K562 (cell line): Measurements from ENCODE around the gene HNRNPD. TPM values are rescaled to one million over a fixed set of nuclear protein-coding genes. Genes with fewer than 3 reads are reported as not detected.

Experiments
- ARID1B ChIP-seq: fragments of 450-650 bp; IDR thresholded peaks from 2 replicates; pipeline ENCODE4 v1.6.1; 2016; ENCODE audit warnings: antibody characterized with exemption, mild to moderate bottlenecking, inconsistent platforms
- BRF1 ChIP-seq: IDR thresholded peaks from 3 replicates; pipeline ENCODE4 v1.6.1; 2011; ENCODE audit warnings: borderline replicate concordance, mild to moderate bottlenecking; ENCODE audit not compliant: insufficient read length; ENCODE audit errors: extremely low read depth
- CREB1 ChIP-seq, 2 experiments: sonication (generic) in 1 of 2; formaldehyde crosslinking in 1 of 2; IDR thresholded peaks; 2 replicates each; pipeline versions ENCODE4 v1.6.1 to v1.8.0; 2012 to 2022; ENCODE audit warnings: inconsistent platforms in 1 of 2, mild to moderate bottlenecking in 1 of 2, missing genetic modification reagents in 1 of 2, moderate library complexity in 1 of 2
- CTBP1 ChIP-seq: fragments of 450-650 bp; IDR thresholded peaks from 2 replicates; pipeline ENCODE4 v1.6.1; 2016; ENCODE audit warnings: borderline replicate concordance
- CUX1 ChIP-seq: fragments of 200-800 bp; sonication (Bioruptor generic); IDR thresholded peaks from 2 replicates; pipeline ENCODE4 v1.6.1; 2016; ENCODE audit warnings: missing genetic modification characterization, missing compliant biosample characterization
- DACH1 ChIP-seq: fragments of 450-650 bp; IDR thresholded peaks from 2 replicates; pipeline ENCODE4 v1.6.1; 2018; ENCODE audit not compliant: partially characterized antibody
- ELK3 ChIP-seq: fragments of 450-650 bp; formaldehyde crosslinking; IDR thresholded peaks from 2 replicates; pipeline ENCODE4 v1.4.0; 2020; ENCODE audit warnings: mild to moderate bottlenecking
- ETV1 ChIP-seq: fragments of 450-650 bp; conservative IDR thresholded peaks from 2 replicates; pipeline ENCODE4 v1.6.1; 2016; ENCODE audit warnings: missing genetic modification characterization, control low read depth, low read depth, missing compliant biosample characterization
- ETV6 ChIP-seq, 3 experiments: fragments of 150-350 bp in 1 of 3; sonication (generic) in 1 of 3; formaldehyde crosslinking in 1 of 3; IDR thresholded peaks; 2 replicates each; pipeline versions ENCODE4 v1.6.1 to v1.8.0; 2014 to 2022; ENCODE audit warnings: borderline replicate concordance in 2 of 3, low read depth in 2 of 3, antibody characterized with exemption in 1 of 3, low read length in 1 of 3, mild to moderate bottlenecking in 1 of 3, missing genetic modification reagents in 1 of 3
- NCOA2 ChIP-seq, 2 experiments: fragments of 450-650 bp; IDR thresholded peaks; 2 replicates each; pipeline ENCODE4 v1.6.1; 2018; ENCODE audit warnings: mild to moderate bottlenecking in 2 of 2, moderate library complexity in 1 of 2; ENCODE audit not compliant: partially characterized antibody in 2 of 2
- NFIX ChIP-seq: fragments of 250-450 bp; sonication (Bioruptor Pico); IDR thresholded peaks from 2 replicates; pipeline ENCODE4 v1.4.0; 2020; ENCODE audit warnings: low read depth, mild to moderate bottlenecking, moderate library complexity
- NR2C1 ChIP-seq, 2 experiments: fragments of 450-650 bp; IDR thresholded peaks; 2 replicates each; pipeline ENCODE4 v1.6.1; 2017; ENCODE audit warnings: mild to moderate bottlenecking in 2 of 2, antibody characterized with exemption in 1 of 2, inconsistent platforms in 1 of 2, missing compliant biosample characterization in 1 of 2, missing genetic modification characterization in 1 of 2
- RCOR1 ChIP-seq, 2 experiments: IDR thresholded peaks; 2 replicates each; pipeline ENCODE4 v1.6.1; 2012; ENCODE audit warnings: low read depth in 2 of 2, low read length in 2 of 2, borderline replicate concordance in 1 of 2, improper control_type of control experiment in 1 of 2
- SMARCA5 ChIP-seq: fragments of 450-650 bp; IDR thresholded peaks from 2 replicates; pipeline ENCODE4 v1.6.1; 2016
- SMARCC2 ChIP-seq: fragments of 450-650 bp; IDR thresholded peaks from 2 replicates; pipeline ENCODE4 v1.6.1; 2017; ENCODE audit warnings: antibody characterized with exemption, moderate library complexity, mild to moderate bottlenecking, low read depth
- SREBF1 ChIP-seq: fragments of 150-350 bp; IDR thresholded peaks from 2 replicates; pipeline ENCODE4 v1.6.1; 2014; ENCODE audit warnings: antibody characterized with exemption, low read depth, low read length, borderline replicate concordance
- ZC3H4 ChIP-seq: sonication (generic); formaldehyde crosslinking; IDR thresholded peaks from 2 replicates; pipeline ENCODE4 v1.9.0; 2021; ENCODE audit warnings: missing genetic modification reagents, borderline replicate concordance
- ZFX ChIP-seq: sonication (generic); formaldehyde crosslinking; IDR thresholded peaks from 2 replicates; pipeline ENCODE4 v1.8.0; 2022; ENCODE audit warnings: mild to moderate bottlenecking, missing genetic modification reagents, moderate library complexity
- ZNF184 ChIP-seq: sonication (generic); formaldehyde crosslinking; IDR thresholded peaks from 2 replicates; pipeline ENCODE4 v1.5.0; 2020; ENCODE audit warnings: missing genetic modification reagents
- ZNF197 ChIP-seq: fragments of 200-800 bp; sonication (Bioruptor generic); IDR thresholded peaks from 2 replicates; pipeline ENCODE4 v1.6.1; 2016; ENCODE audit warnings: low read depth, missing genetic modification characterization, missing compliant biosample characterization
- polyA plus RNA-seq, 8 experiments: library from polyadenylated mRNA; depleted of rRNA in 4 of 8; stranded (reverse) in 5 of 8; unstranded in 3 of 8; fragments of >200 nt; fragmentation: Nextera tagmentation in 2 of 8; fragmentation: Illumina TruSeq in 1 of 8; extraction: Ambion mirVana in 2 of 8; extraction: Trizol in 1 of 8; gene quantifications; 2 replicates each; pipeline versions ENCODE4 v1.2.1 to v1.2.3, GENCODE V29; 2011 to 2014; ENCODE audit warnings: inconsistent platforms in 1 of 8, missing spikeins in 1 of 8
- total RNA-seq, 7 experiments: library from RNA; depleted of rRNA in 6 of 7; stranded (reverse); fragments of >200 nt in 6 of 7; fragmentation: Illumina TruSeq in 2 of 7; extraction: Trizol in 2 of 7; gene quantifications; 2 replicates each; pipeline versions ENCODE4 v1.2.1 to v1.2.3, GENCODE V29; 2011 to 2021; ENCODE audit warnings: low replicate concordance in 1 of 7

Gene HNRNPD
- total and polyA plus RNA-seq, 9 of the 15 experiments (the other 6 are each of a cell fraction or from before 2014, with no cell fraction given), result 92.4 to 955 (median 160) TPM

DNA sequence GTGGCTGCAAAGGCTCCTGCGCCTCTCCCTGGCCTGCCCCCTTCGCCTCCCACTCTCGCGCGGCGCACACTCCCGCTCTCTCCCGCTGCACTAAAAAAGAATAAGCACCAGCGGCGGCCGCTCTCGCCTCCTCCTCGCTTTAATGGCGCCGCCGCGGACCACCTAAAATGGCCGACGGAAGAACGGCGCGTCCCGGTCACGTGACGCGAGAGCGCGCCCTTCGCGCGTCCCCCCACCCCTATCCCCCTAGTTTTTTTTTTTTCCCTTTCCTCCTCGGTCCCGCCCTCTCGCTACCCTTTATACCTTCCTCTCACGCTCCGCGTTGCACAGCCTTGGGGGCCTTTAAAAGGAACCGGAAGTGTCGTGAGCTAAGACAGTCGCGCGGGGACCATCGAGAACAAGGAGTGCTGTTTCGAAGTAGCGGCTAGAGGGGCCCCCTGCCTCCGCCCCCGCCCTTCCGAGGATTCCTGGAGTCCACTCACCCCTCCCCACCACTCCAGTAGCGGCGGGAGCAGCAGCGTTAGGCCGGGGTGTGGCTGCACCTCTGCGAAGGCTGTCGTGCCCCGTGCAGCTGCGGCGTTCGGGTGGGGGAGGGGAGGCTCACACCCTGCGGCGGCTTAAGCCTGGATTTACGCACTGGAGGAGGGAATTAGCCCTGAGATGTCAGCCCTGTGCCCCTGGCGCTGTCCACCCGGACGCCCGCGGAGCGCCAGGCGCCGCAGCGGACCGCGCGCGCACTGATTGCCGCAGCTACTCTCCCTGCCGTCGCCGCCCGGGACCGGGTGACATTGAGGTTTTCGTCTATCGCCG, at the start of gene HNRNPD (continued):
- TF ChIP-seq ARID1B (peak; percentile 61; the same call in 1 of the 2 replicates), ETV6 (IDR thresholded peaks at IDR 0.05; ENCODE audit: borderline replicate concordance in 1 of 2, low read depth in 2 of 2, low read length in 1 of 2) (peak; percentile 47 to 57; a peak in 2 of 4 replicates), ETV6 (CRISPR knock-in tag; IDR thresholded peaks at IDR 0.05; ENCODE audit: borderline replicate concordance) (no peak), ETV1 (tag) (peak; percentile 88), SMARCA5 (no peak), NCOA2 (IDR thresholded peaks at IDR 0.05; ENCODE audit: partially characterized antibody in 2 of 2) (no peak), SMARCC2 (no peak), ZNF184 (CRISPR knock-in tag) (no peak), SREBF1 (no peak), CREB1 (IDR thresholded peaks at IDR 0.05) (peak; percentile 78), CREB1 (CRISPR knock-in tag; IDR thresholded peaks at IDR 0.05) (peak; percentile 68), NR2C1 (IDR thresholded peaks at IDR 0.05) (peak; percentile 64; the same call in 1 of the 2 replicates), NR2C1 (tag; IDR thresholded peaks at IDR 0.05) (0 out of 2 replicates have a peak, but pooled peaks have one; percentile 26), BRF1 (no peak), ELK3 (CRISPR knock-in tag) (no peak), NFIX (CRISPR knock-in tag) (no peak), RCOR1 (IDR thresholded peaks at IDR 0.05; ENCODE audit: borderline replicate concordance in 1 of 2, low read depth in 2 of 2, low read length in 2 of 2) (peak; percentile 76 to 94; a peak in 3 of 4 replicates), CTBP1 (peak; percentile 98), ZC3H4 (CRISPR knock-in tag) (no peak), CUX1 (CRISPR knock-in tag) (no peak), DACH1 (peak; percentile 50), ZNF197 (CRISPR knock-in tag) (peak; percentile 77), ZFX (CRISPR knock-in tag) (peak; percentile 88)
